HG02938 (cell line): ENCODE measurements around the gene PIEZO2.
"Not testable (repeated sequence)": the region's sequence is repeated elsewhere in the genome, so short reads cannot be mapped to it uniquely, and the experiment has no call there.

Experiments
- ATAC-seq: cut with Tn5 transposase; IDR thresholded peaks from one replicate; pipeline ENCODE4 v1.9.1; 2021; ENCODE audit warnings: mild to moderate bottlenecking, moderate library complexity; ENCODE audit not compliant: unreplicated experiment

The PIEZO2 gene

GRCh38 chr18:11149441-11150270 is at the start of gene PIEZO2:
Gene PIEZO2 (minus strand): TSS chr18:11149569. CDS start chr18:11148588, 981 bp downstream.
- ATAC-seq: no peak

GRCh38 chr18:11183637-11184036 is 34.3 kb upstream of the PIEZO2 start:
- no peak for ATAC-seq

DNA sequence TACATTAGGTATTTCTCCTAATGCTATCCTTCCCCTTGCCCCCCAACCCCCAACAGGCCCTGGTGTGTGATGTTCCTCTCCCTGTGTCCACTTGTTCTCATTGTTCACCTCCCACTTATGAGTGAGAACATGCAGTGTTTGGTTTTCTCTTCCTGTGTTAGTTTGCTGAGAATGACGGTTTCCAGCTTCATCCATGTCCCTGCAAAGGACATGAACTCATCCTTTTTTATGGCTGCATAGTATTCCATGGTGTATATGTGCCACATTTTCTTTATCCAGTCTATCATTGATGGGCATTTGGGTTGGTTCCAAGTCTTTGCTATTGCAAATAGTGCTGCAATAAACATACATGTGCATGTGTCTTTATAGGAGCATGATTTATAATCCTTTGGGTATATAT is 32.3 kb upstream of the PIEZO2 start:
- not testable (repeated sequence) for ATAC-seq

- no peak for ATAC-seq
Observed at GRCh38 chr18:11179959-11180519, 30.7 kb upstream of the PIEZO2 start.

DNA sequence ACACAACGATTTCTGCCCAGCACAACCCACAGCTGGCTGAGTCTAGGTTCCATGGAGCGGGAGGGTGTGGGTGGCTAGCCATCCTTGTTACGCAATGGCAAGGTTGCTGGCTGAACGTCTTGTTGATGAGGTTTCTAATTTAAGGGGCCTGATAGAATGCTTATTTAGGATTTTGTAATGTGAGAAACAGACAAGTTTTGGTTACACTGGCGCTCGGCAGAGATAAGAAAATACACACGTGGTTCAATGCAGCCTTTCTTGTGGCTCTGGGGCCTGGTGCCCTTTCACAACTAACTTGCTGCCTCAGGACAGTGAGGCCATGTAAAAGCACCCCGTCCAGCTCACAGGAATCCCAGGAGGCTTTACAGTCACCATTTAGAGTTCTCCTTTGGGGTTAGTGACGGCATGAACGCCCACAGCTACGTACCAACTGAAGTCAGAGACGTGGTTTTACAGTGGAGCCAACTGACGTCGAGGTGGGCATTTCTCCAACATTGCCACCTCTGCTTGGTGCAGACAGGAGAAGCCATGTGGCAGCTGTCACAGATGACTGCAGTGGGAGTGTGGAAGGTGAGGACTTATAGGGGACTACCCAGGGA is 29.7 kb upstream of the PIEZO2 start:
- no peak for ATAC-seq

- no peak for ATAC-seq
Observed at GRCh38 chr18:11177382-11177781, 28.0 kb upstream of the PIEZO2 start.

- ATAC-seq: no peak
Observed at GRCh38 chr18:11176481-11176881, 27.1 kb upstream of the PIEZO2 start.

GRCh38 chr18:11175266-11175979 is 26.1 kb upstream of the PIEZO2 start:
- ATAC-seq: no peak

- not testable (repeated sequence) for ATAC-seq
Observed at GRCh38 chr18:11174179-11174578, 24.8 kb upstream of the PIEZO2 start.

- ATAC-seq: no peak
Observed at GRCh38 chr18:11167778-11168177, 18.4 kb upstream of the PIEZO2 start.

DNA sequence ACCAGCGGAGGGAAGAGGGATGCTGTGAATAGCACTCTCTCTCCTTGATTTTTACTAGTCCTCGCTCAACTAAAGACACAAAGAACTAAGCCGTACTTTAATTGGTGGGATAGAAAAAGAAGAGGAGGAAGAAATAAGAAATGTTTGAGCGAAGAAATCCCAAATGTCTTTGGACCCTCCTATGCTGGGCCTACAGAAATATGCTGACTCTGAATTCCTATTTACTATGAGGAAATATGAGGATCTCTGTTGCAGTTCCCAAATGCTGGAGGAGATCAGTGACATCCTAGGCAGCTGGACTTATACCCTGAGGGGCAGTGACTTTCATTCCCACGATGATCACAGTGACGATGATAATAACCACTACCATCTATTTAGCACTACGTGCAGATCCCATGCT is 16.6 kb upstream of the PIEZO2 start:
- no peak for ATAC-seq

DNA sequence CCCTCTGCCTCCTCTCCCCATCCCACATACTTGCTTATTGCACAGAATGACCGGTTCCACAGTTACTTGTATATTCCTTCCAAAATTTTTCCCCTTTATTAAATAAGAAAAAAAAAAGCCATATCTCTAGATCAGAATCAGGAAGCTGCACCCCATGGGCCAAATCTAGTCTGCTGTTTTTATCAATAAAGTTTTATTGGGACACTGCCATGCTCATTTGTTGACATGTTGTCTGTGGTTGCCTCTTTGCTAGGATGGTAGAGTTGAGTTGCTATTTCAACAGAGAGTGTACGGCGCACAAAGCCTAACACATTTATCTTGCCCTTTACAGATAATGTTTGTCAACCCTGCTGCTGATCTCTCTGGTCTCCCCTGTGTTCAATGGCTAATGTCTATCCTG is 15.8 kb upstream of the PIEZO2 start:
- ATAC-seq: no peak

DNA sequence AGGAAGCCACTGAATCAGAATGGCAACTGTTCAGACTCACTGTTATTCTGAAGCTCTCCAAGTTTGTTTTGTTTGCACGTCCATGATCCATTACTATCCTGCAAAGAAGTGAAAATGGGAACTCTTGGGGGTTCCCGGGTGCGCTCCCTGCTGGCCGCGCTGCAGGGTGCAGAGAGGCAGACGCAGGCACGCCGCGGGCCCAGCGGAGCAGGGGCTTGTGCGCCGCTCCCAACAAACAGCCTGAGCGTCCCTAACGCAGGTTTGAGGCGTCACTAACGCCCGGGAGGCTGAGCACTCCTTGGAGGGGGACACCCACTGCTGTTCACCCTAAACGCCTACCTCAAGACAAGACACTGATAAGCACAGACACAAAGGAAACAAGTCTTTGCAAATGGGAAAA is 14.3 kb upstream of the PIEZO2 start:
- no peak for ATAC-seq

DNA sequence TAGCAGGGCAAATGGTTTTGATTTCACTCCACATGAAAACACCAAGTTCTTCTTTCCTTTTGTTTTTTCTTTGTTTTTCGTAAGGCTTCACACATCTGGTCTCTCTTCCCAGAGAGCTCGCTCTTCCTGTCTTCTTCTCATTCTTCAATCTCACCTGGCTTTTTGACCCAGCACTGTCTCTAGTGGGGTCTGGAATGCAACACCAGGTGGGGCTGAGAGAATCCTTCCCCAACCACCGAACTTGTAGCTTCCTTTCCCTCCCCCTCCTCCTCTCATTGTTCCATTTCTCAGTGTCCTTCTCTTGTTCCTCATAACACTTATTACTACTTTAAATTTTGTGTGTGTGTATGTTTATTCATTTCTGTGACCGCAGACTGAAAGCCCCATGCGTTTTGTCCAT is 13.5 kb upstream of the PIEZO2 start:
- ATAC-seq: no peak

DNA sequence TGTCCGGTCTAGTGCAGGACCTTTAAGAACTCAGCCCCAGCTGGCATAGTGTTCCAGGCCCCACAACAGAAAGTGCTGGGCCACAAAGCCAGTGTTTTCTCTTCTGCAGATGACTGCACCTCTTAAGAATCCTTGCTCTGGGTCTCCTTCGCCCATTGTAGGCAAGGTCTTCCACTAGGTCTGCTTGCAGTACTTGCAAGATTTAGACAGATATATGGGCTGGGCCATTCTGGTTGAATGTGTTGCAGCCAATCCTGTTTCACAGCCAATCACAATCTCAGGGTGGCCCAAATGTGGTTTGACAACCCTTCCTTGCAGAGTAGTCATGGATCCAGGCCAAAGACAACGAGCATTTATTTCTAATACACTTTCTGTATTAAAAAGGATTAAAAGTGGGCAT is 13.1 kb upstream of the PIEZO2 start:
- no peak for ATAC-seq

DNA sequence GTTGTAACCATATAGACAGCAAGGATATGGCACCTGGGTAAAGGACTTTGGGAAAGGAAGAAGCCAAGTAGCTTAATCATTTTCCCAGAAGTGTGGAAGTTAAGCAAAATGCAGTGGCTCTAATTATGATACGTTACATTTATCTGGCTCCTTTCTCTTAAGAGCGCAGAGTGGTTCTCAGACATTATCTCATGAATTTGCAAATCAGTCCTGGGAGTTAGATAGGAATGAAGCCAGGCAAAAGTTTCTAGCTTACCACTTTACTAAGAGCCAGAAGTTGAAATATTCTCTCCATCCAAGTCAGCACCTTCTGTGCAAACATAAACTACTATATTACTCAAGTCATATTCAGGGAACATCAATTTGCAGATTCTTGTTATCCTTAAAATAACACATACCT is 10.9 kb upstream of the PIEZO2 start:
- ATAC-seq: no peak

DNA sequence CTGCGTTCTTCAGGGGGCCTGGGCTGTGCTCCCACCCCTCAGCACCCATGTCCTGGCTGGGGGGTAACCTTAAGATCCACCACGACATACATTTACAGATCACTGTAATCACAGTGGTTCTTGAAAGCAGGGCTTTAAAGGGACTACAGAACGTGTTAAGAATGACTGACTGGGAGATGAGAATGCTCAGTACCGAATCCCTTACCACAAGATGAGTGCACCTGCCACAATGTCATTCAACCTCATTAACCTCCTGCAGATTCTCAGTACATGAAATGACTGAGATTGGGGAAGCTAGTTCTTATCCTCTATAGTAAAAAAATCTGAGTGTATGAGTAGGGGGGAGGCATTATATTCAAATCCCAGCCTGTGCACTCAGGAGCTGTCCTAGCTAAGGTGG is 10.5 kb upstream of the PIEZO2 start:
- no peak for ATAC-seq

GRCh38 chr18:11156978-11157377 is 7.6 kb upstream of the PIEZO2 start:
- no peak for ATAC-seq

DNA sequence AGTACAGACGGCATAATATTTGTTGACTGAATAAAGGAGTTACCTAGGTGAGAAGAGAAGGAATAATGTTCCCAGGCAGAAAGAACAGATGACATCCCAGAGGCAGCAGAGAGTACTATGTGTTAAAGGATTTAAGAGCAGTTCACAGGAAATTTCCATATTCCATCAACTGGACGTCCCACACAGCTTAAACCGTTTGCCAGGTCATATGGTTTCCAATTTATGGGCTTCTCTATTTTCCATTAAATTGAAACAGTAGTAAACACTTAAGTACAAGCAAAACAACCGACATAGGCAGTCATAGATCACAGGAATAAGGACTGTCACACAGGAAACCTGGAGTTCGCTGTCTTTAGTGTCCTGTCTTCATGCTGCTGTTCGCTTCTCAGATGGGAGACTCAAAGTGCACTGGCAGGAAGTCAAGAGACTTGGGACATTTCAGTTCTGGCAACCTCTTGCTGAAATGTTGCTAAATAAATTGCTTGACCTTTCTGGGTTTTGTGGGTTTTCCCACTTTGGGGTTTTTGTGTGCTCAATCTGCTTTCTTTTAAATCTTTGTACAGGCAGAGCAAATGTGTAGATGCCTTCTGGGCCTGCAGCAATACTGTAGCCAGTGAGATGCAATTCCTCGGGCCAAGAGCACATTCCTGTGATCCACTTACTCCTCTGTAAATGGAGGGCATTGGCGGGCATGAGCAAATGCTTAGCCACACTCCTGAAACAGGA is 5.8 kb upstream of the PIEZO2 start:
- no peak for ATAC-seq

DNA sequence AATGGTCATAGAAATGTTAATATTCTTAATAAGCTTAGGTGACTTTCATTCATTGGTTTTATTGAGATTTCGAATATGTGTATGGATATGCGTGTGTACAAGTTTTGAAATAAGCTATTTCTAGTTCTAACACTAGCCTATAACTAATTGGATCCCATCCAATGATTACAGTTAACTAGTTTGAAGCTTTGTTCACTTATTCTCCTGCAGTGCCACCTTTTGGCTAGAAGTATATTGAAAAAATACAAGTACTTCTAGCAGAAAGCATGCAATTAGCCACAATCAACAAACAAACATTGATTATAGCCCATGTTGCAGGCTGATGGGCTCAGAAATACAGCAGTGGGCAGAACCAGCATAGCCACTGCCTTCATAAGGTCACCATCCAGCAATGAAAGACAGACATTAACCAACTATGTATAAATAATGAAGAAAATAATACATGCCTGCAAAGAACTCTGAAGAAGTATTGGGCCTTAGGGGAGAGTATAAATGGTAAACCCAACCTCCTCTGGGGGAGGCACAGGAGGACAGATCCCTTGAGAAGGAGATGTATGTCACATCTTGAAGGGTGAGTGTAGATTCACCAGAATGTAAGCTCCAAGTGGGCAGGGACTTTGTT is 5.1 kb upstream of the PIEZO2 start:
- no peak for ATAC-seq

- no peak for ATAC-seq
Observed at GRCh38 chr18:11153097-11153496, 3.7 kb upstream of the PIEZO2 start.
